Thoracic aorta (tissue), 2 donors: ENCODE data around the gene IRS1. TPM values are rescaled to one million over a fixed set of nuclear protein-coding genes. Genes with fewer than 3 reads are reported as not detected.

ENCODE experiments used
- ATAC-seq: fragments of 150-250 bp; one replicate; pipeline ENCODE4 v1.8.0; 2017; ENCODE audit warnings: low read depth; ENCODE audit not compliant: insufficient number of reproducible peaks, low FRiP score
- DNase-seq: peaks from one replicate; pipeline ENCODE4 v3.0.0-alpha.2; 2020; ENCODE audit warnings: low spot score
- H3K27ac ChIP-seq, 2 donors: fragments of 200-600 bp; sonication (generic); 1 replicate in 1 of 2; 2 replicates in 1 of 2; pipeline ENCODE4 v1.5.1; 2016; ENCODE audit warnings: mild to moderate bottlenecking in 2 of 2, moderate library complexity in 2 of 2
- H3K27me3 ChIP-seq: fragments of 200-600 bp; sonication (generic); replicated peaks from 2 replicates; pipeline ENCODE4 v1.6.0; 2016; ENCODE audit warnings: mild to moderate bottlenecking; ENCODE audit not compliant: insufficient read depth
- H3K36me3 ChIP-seq: fragments of 200-600 bp; sonication (generic); one replicate; pipeline ENCODE4 v1.5.1; 2016
- H3K4me1 ChIP-seq, 2 donors: fragments of 200-600 bp; sonication (generic); 1 replicate in 1 of 2; 2 replicates in 1 of 2; pipeline versions ENCODE4 v1.5.1 to v1.6.0; 2016; ENCODE audit warnings: low read depth in 2 of 2, mild to moderate bottlenecking in 1 of 2; ENCODE audit not compliant: control insufficient read depth in 1 of 2
- H3K4me3 ChIP-seq: fragments of 200-600 bp; sonication (generic); 2 replicates; pipeline ENCODE4 v1.5.1; 2016; ENCODE audit warnings: mild to moderate bottlenecking
- H3K9me3 ChIP-seq: fragments of 200-600 bp; sonication (generic); 2 replicates; pipeline ENCODE4 v1.5.1; 2016
- CTCF ChIP-seq: fragments of 200-600 bp; sonication (generic); IDR thresholded peaks from one replicate; pipeline ENCODE4 v1.5.1; 2019; ENCODE audit warnings: antibody characterized with exemption
- total RNA-seq, 2 donors: library from RNA; depleted of rRNA; stranded (reverse); fragments of >200 nt; gene quantifications; one replicate each; pipeline versions ENCODE4 v1.1.0 to v1.2.3, GENCODE V29; 2016

IRS1 gene
- total RNA-seq, 2 donors from 2014 or later: 18.8 to 23.1 TPM

GRCh38 chr2:226702376-226702775 is 97.2 kb downstream of the IRS1 start:
- TF ChIP-seq CTCF: no peak
- no peak for ATAC-seq
- Histone ChIP-seq H3K36me3 (no peaks in the 10 kb centered on the region), H3K27me3 (no peaks in the 10 kb centered on the region), H3K4me3 (no peak overlapping the region), H3K4me1 (no peaks in the 10 kb centered on the region), H3K27ac (no peak overlapping the region), H3K9me3 (no peaks in the 10 kb centered on the region)
- no peak for DNase-seq

- no peaks in the 10 kb centered on the region for H3K27me3 ChIP-seq
- no peak overlapping the region for H3K27ac ChIP-seq
- H3K4me3 ChIP-seq: no peak overlapping the region
- no peaks in the 10 kb centered on the region for H3K36me3 ChIP-seq
- no peak for TF ChIP-seq CTCF
- DNase-seq (no peak), ATAC-seq (no peak)
- H3K9me3 ChIP-seq: no peaks in the 10 kb centered on the region
- H3K4me1 ChIP-seq: no peaks in the 10 kb centered on the region
These were observed 98.6 kb downstream of the IRS1 start for GRCh38 chr2:226701052-226701451.

GRCh38 chr2:226699321-226699720 is 100.3 kb downstream of the IRS1 start:
- Histone ChIP-seq H3K4me1 (no peaks in the 10 kb centered on the region), H3K4me3 (no peak overlapping the region), H3K9me3 (no peaks in the 10 kb centered on the region), H3K27me3 (no peaks in the 10 kb centered on the region), H3K27ac (no peak overlapping the region), H3K36me3 (no peaks in the 10 kb centered on the region)
- no peak for ATAC-seq
- DNase-seq: no peak
- no peak for TF ChIP-seq CTCF

GRCh38 chr2:226698671-226699070 is 100.9 kb downstream of the IRS1 start:
- H3K36me3 ChIP-seq: no peaks in the 10 kb centered on the region
- H3K27me3 ChIP-seq: no peaks in the 10 kb centered on the region
- no peak overlapping the region for H3K4me3 ChIP-seq
- TF ChIP-seq CTCF: no peak
- no peak overlapping the region for H3K27ac ChIP-seq
- ATAC-seq (no peak), DNase-seq (no peak)
- no peaks in the 10 kb centered on the region for H3K4me1 ChIP-seq
- no peaks in the 10 kb centered on the region for H3K9me3 ChIP-seq

- H3K4me1 ChIP-seq: peaks cover 0 to 16% of the 10 kb centered on the region in 2 donors
- no peak for TF ChIP-seq CTCF
- H3K36me3 ChIP-seq: no peaks in the 10 kb centered on the region
- no peak overlapping the region for H3K4me3 ChIP-seq
- DNase-seq (no peak), ATAC-seq (no peak)
- no peaks in the 10 kb centered on the region for H3K9me3 ChIP-seq
- H3K27me3 ChIP-seq: no peaks in the 10 kb centered on the region
- no peak overlapping the region for H3K27ac ChIP-seq
These were observed 104.9 kb downstream of the IRS1 start for GRCh38 chr2:226694586-226695284.
